Measurements from ENCODE around the gene DAND5.

The DAND5 gene

DNA sequence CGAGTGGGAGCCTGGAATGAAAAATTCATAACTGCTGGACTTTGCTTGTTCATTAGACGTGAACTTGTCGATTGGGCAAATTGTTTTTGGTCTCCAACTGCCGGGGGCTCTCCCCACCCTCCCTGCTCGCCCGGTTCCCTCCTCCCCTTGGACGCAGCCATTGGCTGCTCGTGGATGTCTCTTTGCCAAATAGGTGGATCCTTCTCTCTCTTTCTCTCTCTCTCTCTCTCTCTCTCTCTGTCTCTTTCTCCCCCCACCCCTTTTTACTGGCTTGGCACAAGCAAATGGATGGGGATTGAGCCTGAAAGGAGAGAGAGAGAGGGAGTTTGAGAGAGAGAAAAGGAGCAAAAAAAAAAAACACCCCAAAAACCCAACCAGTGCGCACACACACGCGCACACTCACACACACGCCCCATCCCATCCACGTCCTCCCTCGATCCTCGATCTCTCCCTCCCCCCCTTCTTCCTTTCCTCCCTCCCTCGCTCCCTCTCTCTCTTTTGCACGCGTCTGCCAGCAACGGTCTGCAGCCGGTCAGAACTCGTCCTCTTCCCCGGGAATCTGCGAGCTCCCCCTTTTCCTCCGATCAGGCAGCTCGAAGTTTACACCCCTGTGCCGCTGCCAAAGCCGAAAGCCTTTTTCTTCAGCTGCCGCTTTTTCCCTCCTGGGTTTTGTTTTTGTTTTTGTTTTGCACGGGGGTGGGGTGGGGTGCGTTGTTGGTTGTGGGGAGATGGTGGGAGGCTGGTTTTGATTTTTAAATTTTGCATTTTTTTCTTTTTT, 53.7 kb downstream of the DAND5 start:
- DNase-seq (ENCODE audit: low spot score), result no peak

DNA sequence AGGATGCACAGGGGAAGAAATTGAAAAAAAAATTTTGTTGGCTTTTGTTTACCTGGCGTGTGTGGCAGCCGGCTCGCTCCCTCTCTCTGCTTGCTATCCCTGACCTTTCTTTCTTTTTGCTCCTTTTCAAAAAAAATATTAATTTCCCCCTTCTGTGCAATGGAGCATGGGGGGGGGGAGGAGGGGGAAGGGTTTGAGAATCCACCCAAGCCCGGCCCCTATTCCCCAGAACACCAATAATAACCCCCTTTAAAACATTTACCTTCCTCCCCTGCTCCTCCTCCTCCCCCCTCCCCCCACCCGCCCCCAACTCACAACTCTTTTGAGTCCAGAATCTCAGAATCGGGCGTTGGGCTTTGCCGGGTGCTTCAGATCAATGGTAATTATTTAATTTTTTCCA, 54.3 kb downstream of the DAND5 start:
- no peak for DNase-seq (ENCODE audit: low spot score)

Data from CD4-positive, alpha-beta T cell treated with Interleukin-6 at 100 ng/mL for 8 hours (primary cell).